ENCODE measurements around the gene TMEFF1. TPM values are rescaled to one million over a fixed set of nuclear protein-coding genes. Genes with fewer than 3 reads are reported as not detected.

Gene TMEFF1
- total RNA-seq, 2 experiments from 2014 or later = 0.10 to 0.14 TPM

- no peaks in the 10 kb centered on the region for H3K9me3 Mint-ChIP-seq
- H3K27me3 Mint-ChIP-seq = no peaks in the 10 kb centered on the region
- no peak for DNase-seq
- H3K4me3 Mint-ChIP-seq = no peak overlapping the region
- no peak overlapping the region for H3K27ac Mint-ChIP-seq
- H3K4me1 Mint-ChIP-seq = no peaks in the 10 kb centered on the region
- H3K36me3 Mint-ChIP-seq = no peaks in the 10 kb centered on the region
Measured at GRCh38 chr9:100589582-100589981, 116.6 kb downstream of the TMEFF1 start.

GRCh38 chr9:100590481-100590880, 117.5 kb downstream of the TMEFF1 start:
- H3K4me3 Mint-ChIP-seq = no peak overlapping the region
- H3K27ac Mint-ChIP-seq = no peak overlapping the region
- no peaks in the 10 kb centered on the region for H3K9me3 Mint-ChIP-seq
- H3K27me3 Mint-ChIP-seq = no peaks in the 10 kb centered on the region
- H3K4me1 Mint-ChIP-seq = no peaks in the 10 kb centered on the region
- DNase-seq = no peak
- no peaks in the 10 kb centered on the region for H3K36me3 Mint-ChIP-seq

DNA sequence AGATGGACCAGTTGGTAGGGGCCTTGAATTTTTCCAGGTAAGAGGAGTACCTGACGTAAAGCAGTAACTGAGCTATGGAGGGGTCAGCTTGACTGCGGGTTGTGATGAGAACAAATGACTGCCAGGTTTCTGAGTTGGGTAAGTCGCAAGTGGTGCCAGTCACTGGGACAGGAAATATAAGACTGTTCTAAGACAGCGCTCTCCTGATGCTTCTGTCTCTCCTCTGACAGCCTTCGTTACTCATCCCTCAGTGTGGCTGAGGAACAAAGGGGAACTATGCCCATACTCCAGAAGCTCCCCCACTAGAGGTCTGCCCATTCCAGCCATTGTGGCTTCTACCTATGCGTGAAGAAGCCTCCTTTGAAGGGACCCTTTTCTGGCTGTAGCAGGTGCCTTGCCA, 118.2 kb downstream of the TMEFF1 start:
- Mint-ChIP-seq H3K4me3 (no peak overlapping the region), H3K27ac (no peak overlapping the region), H3K4me1 (no peaks in the 10 kb centered on the region), H3K9me3 (no peaks in the 10 kb centered on the region), H3K36me3 (no peaks in the 10 kb centered on the region), H3K27me3 (no peaks in the 10 kb centered on the region)
- DNase-seq = no peak

GRCh38 chr9:100591639-100592412, 118.9 kb downstream of the TMEFF1 start:
- no peaks in the 10 kb centered on the region for H3K9me3 Mint-ChIP-seq
- no peaks in the 10 kb centered on the region for H3K4me1 Mint-ChIP-seq
- H3K27ac Mint-ChIP-seq = no peak overlapping the region
- no peak for DNase-seq
- no peak overlapping the region for H3K4me3 Mint-ChIP-seq
- H3K36me3 Mint-ChIP-seq = no peaks in the 10 kb centered on the region
- no peaks in the 10 kb centered on the region for H3K27me3 Mint-ChIP-seq

- Mint-ChIP-seq H3K36me3 (no peaks in the 10 kb centered on the region), H3K27me3 (no peaks in the 10 kb centered on the region), H3K9me3 (no peaks in the 10 kb centered on the region), H3K4me3 (no peak overlapping the region), H3K4me1 (peaks cover 8% of the 10 kb centered on the region), H3K27ac (no peak overlapping the region)
- DNase-seq = no peak
Measured at GRCh38 chr9:100595391-100596199, 122.6 kb downstream of the TMEFF1 start.

DNA sequence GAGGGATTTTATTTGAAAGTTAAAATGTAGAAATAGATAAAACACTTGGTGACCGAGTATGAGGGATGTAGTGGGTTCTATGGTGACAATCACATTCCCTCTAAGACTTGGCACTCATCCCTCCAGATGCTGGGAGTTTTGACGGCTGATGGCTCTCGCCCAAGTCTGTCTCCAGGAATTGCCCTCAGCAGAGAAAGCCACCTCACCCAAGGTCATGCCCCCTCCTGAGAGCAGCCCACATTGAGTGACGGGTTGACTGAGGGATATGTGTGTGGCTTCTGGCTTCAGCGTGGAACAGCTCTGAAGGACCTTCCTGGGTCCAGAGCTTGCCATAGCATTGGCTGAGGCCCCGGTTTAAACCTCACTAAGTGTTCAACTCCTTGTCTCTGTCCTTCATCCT, 124.3 kb downstream of the TMEFF1 start:
- Mint-ChIP-seq H3K27me3 (no peaks in the 10 kb centered on the region), H3K9me3 (no peaks in the 10 kb centered on the region), H3K36me3 (no peaks in the 10 kb centered on the region), H3K4me3 (no peak overlapping the region), H3K27ac (no peak overlapping the region), H3K4me1 (peaks cover 8% of the 10 kb centered on the region)
- DNase-seq = no peak

- no peaks in the 10 kb centered on the region for H3K9me3 Mint-ChIP-seq
- H3K4me1 Mint-ChIP-seq = peaks cover 8% of the 10 kb centered on the region
- no peaks in the 10 kb centered on the region for H3K27me3 Mint-ChIP-seq
- H3K36me3 Mint-ChIP-seq = no peaks in the 10 kb centered on the region
- peak overlapping the region; percentile 70 for H3K4me3 Mint-ChIP-seq
- no peak overlapping the region for H3K27ac Mint-ChIP-seq
- DNase-seq = peak; percentile 80
Measured at GRCh38 chr9:100598641-100599145, 125.7 kb downstream of the TMEFF1 start.

DNA sequence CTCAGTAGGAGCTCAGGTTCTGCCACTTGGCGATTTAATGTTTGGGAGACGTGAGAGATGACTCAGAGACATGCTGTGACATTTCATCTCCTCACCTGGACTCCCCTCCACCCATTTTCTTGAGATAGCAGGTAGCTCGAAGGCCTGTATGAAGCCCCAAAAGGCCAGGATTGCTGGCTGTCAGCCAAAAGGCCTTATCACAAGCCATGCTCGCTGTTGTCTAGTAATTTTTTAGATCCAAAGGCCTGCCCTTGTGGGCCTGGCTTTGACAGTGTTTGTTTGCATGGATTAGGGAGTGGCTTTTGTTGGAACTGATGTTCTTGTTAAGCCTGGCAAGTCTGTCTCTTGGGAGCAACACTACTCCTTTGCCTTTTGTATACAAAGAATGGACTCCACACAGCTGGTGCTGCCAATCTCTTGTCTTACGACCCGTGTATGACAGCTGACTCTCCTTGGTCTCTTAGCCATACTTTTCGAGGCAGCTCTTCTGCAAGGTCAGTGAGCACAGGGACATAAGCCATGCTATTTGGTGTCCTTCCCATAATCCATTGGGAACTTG, 127.7 kb downstream of the TMEFF1 start:
- no peak for DNase-seq
- Mint-ChIP-seq H3K4me1 (peaks cover 8% of the 10 kb centered on the region), H3K9me3 (no peaks in the 10 kb centered on the region), H3K36me3 (no peaks in the 10 kb centered on the region), H3K27me3 (no peaks in the 10 kb centered on the region), H3K27ac (no peak overlapping the region), H3K4me3 (no peak overlapping the region)

GRCh38 chr9:100601216-100601615, 128.3 kb downstream of the TMEFF1 start:
- peak; percentile 44 for DNase-seq
- Mint-ChIP-seq H3K4me1 (peaks cover 8% of the 10 kb centered on the region), H3K36me3 (no peaks in the 10 kb centered on the region), H3K9me3 (no peaks in the 10 kb centered on the region), H3K27ac (no peak overlapping the region), H3K4me3 (no peak overlapping the region), H3K27me3 (no peaks in the 10 kb centered on the region)

GRCh38 chr9:100602342-100602801, 129.4 kb downstream of the TMEFF1 start:
- Mint-ChIP-seq H3K9me3 (no peaks in the 10 kb centered on the region), H3K27ac (no peak overlapping the region), H3K27me3 (no peaks in the 10 kb centered on the region), H3K4me3 (no peak overlapping the region), H3K36me3 (no peaks in the 10 kb centered on the region), H3K4me1 (peaks cover 8% of the 10 kb centered on the region)
- DNase-seq = no peak

DNA sequence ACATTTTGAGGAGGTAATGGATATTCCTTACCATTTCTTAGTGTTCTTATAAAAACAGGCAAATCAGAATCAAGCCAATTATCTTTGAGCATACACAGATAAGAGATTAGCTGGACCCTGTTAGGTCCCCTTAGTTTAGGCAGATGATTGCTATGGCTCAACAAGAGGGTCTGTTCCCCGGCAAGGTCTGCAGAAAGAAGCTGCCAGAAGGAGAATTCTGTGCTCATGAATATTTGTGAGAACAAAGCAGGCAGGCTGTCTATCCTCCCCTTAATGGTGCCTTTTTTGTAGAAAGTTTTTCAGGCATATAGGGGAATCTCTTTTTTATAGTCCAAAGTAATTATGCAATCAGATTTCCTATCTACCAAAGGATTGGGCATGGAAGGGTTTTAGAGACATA, 132.5 kb downstream of the TMEFF1 start:
- Mint-ChIP-seq H3K36me3 (no peaks in the 10 kb centered on the region), H3K4me1 (no peaks in the 10 kb centered on the region), H3K27ac (no peak overlapping the region), H3K9me3 (no peaks in the 10 kb centered on the region), H3K27me3 (no peaks in the 10 kb centered on the region), H3K4me3 (no peak overlapping the region)
- DNase-seq = no peak

DNA sequence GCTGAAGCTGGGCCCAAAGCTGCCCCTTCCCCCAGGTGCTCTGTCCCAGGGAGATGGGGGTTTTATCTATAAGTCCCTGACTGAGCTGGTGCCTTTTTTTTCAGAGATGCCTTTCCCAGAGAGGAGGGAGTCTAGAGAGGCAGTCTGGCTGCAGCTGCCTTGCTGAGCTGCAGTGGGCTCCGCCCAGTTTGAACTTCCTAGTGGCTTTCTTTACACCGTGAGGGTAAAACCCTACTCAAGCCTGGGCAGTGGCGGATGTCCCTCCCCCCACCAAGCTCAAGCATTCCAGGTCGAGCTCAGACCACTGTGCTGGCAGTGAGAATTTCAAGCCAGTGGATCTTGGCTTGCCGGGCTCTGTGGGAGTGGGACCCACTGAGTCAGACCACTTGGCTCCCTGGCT, 146.2 kb downstream of the TMEFF1 start:
- Mint-ChIP-seq H3K9me3 (peaks cover 20% of the 10 kb centered on the region), H3K4me1 (no peaks in the 10 kb centered on the region), H3K4me3 (no peak overlapping the region)

DNA sequence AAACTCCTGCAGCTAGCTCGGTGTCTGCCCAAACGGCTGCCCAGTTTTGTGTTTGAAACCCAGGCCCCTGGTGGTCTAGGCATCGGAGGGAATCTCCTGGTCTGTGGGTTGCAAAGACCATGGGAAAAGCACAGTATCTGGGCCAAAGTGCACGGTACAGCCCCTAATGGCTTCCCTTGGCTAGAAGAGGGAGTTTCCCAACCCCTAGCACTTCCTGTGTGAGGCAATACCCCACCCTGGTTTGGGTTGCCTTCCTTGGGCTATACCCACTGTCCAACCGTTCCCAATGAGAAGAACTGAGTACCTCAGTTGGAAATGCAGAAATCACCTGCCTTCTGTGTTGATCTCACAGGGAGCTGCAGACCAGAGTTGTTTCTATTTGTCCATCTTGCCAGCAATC, 146.7 kb downstream of the TMEFF1 start:
- H3K27ac Mint-ChIP-seq = no peak overlapping the region
- H3K4me1 Mint-ChIP-seq = no peaks in the 10 kb centered on the region
- peaks cover 22% of the 10 kb centered on the region for H3K27me3 Mint-ChIP-seq
- peaks cover 20% of the 10 kb centered on the region for H3K9me3 Mint-ChIP-seq
- no peak overlapping the region for H3K4me3 Mint-ChIP-seq
- H3K36me3 Mint-ChIP-seq = peaks cover 3% of the 10 kb centered on the region
- no peak for DNase-seq

More for the DNA sequence above, 146.2 kb downstream of the TMEFF1 start:
- Mint-ChIP-seq H3K27ac (no peak overlapping the region), H3K36me3 (peaks cover 3% of the 10 kb centered on the region), H3K27me3 (peaks cover 22% of the 10 kb centered on the region)
- DNase-seq = no peak

DNA sequence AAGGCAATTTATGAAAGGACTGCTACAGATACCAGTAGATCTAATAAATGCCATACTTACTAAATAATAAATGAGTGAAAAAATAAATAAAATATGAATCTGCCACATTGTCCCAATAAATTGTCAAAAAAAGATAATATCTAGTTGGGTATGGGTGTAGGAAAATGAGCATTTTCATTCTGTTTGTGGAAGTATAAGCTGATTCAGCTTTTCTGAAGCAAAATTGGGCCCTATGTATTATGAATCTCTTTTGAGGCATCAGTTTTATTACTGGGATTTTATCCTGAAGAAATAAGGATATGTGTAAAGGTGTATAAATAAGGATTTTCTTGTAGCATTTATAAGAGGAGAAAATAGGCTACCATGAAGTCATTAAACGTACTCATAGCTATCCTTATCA, 151.0 kb downstream of the TMEFF1 start:
- DNase-seq = no peak
- Mint-ChIP-seq H3K27ac (no peak overlapping the region), H3K27me3 (peaks cover 6% of the 10 kb centered on the region), H3K9me3 (peaks cover 8% of the 10 kb centered on the region), H3K4me1 (no peaks in the 10 kb centered on the region), H3K4me3 (no peak overlapping the region), H3K36me3 (no peaks in the 10 kb centered on the region)

- Mint-ChIP-seq H3K27ac (no peak overlapping the region), H3K4me3 (no peak overlapping the region), H3K9me3 (peaks cover 9% of the 10 kb centered on the region), H3K36me3 (no peaks in the 10 kb centered on the region), H3K4me1 (no peaks in the 10 kb centered on the region), H3K27me3 (peaks cover 15% of the 10 kb centered on the region)
- no peak for DNase-seq
Measured at GRCh38 chr9:100626949-100627348, 154.0 kb downstream of the TMEFF1 start.
